ENCODE results near the gene LRP1. TPM values are rescaled to one million over a fixed set of nuclear protein-coding genes. Genes with fewer than 3 reads are reported as not detected.

The LRP1 gene
- total RNA-seq, 3 donors from 2014 or later (not counting 1 experiment from before 2014, with no cell fraction given) = 6.7 to 13.1 (median 9.5) TPM

DNA sequence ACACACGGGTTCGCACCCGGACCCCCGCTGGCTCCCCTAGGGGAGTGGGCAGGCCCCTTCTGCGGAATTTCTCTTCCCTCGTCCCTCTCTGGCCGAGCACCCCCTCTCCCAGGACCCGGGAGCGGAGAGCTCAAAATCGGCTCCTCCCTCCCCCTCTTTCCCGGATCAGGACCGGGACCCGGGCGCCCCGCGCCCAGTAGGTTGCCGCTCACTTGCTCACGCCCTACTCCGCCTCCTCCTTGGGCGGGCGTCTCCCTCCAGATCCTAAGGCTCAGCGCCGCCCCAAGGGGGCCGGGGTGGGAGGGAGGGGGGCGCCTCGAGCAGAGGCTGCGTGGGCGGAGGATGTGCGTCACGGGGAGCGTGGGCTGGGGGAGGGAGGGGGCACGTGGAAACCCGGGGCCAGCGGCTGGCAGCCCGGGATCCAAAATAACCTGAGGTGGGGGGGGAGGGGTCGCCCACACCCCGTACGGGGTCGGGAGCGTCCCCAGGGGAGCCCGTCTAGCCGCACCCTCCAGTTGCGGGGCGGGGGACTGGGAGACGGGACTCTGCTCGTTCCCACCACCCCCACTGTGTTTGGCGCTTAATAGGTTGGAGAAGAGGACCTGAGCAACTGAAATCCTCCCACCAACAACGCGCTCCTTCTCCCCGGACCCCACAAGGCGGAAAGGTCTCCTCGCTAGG, 41.1 kb upstream of the LRP1 start:
- peak overlapping the region; percentile 100 for H3K27ac ChIP-seq (ENCODE audit: low read length)
- no peak for TF ChIP-seq CTCF (IDR thresholded peaks at IDR 0.05)
- H3K4me1 Mint-ChIP-seq = peaks cover 23 to 37% of the 10 kb centered on the region in 2 donors
- no peaks in the 10 kb centered on the region for H3K27me3 Mint-ChIP-seq (ENCODE audit: low read depth in 2 of 2)
- no peaks in the 10 kb centered on the region for H3K9me3 Mint-ChIP-seq
- WGBS (ENCODE audit: insufficient coverage) = under 1% methylated on average over 47 of the region's 52 CpGs
- peak overlapping the region; percentile 96 for H3K4me3 Mint-ChIP-seq
- H3K36me3 ChIP-seq (ENCODE audit: control insufficient read depth, insufficient read depth, low read length) = peaks cover 1% of the 10 kb centered on the region
- no peaks in the 10 kb centered on the region for H3K36me3 Mint-ChIP-seq
- ATAC-seq = peak; percentile 48 to 72 (median 55)
- peak; percentile 75 to 96 for DNase-seq
- peak overlapping the region; percentile 71 for H3K4me3 ChIP-seq (ENCODE audit: low read length)
- H3K27me3 ChIP-seq (ENCODE audit: control insufficient read depth, insufficient read depth, low read length) = no peaks in the 10 kb centered on the region
- H3K9me3 ChIP-seq (ENCODE audit: control insufficient read depth, insufficient read depth, low read length) = no peaks in the 10 kb centered on the region
- intact Hi-C loops (cut with micrococcal nuclease) = loop anchor here (2.0 kb wide), 1 partner anchor 26 kb away; no protein-coding TSS in a partner anchor
- peak overlapping the region; percentile 92 to 95 for H3K27ac Mint-ChIP-seq
- peaks cover 40% of the 10 kb centered on the region for H3K4me1 ChIP-seq (ENCODE audit: control insufficient read depth, insufficient read depth, low read length)

DNA sequence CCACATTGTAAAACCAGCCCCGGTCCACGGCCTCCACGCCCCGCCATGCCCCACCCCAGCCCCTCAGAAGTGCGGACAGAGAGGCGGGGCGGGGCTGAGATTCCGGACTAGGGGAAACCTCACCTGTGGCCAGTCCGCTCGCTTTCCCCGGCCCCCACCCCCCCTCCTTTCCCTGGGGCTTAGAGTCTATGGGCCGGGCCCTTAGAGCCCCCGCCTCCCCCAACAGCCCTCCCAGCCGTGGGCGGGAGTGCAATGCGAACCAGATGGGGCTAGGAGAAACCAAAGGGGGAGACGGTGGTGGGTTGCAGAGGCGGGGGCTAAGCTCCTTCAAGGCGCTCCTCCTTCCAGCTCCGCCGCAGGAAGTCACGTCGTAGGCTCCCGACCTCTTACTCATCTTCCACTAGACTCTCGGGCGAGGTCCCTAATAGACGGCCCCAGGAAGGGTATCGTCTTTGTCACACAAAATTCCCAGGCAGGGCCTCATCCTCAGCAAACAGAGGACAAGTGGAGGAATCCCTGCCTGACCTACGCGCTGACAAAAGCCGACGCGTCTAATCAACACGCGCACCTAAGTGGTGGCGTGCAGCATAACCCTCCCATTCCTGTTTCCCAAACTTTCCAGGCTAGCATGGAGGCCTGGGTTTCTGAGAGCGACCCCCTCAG, 40.5 kb upstream of the LRP1 start:
- WGBS (ENCODE audit: insufficient coverage) = under 1% methylated on average over 35 of the region's 37 CpGs
- Mint-ChIP-seq H3K27ac (peak overlapping the region; percentile 92 to 95), H3K4me1 (peaks cover 23 to 37% of the 10 kb centered on the region in 2 donors), H3K4me3 (peak overlapping the region; percentile 90), H3K9me3 (no peaks in the 10 kb centered on the region), H3K27me3 (ENCODE audit: low read depth in 2 of 2) (no peaks in the 10 kb centered on the region), H3K36me3 (no peaks in the 10 kb centered on the region)
- H3K4me3 ChIP-seq (ENCODE audit: low read length) = peak overlapping the region; percentile 71
- H3K27me3 ChIP-seq (ENCODE audit: control insufficient read depth, insufficient read depth, low read length) = no peaks in the 10 kb centered on the region
- ATAC-seq (peak; percentile 27 to 37 (median 33)), DNase-seq (peak; percentile 48 to 86)
- peaks cover 1% of the 10 kb centered on the region for H3K36me3 ChIP-seq (ENCODE audit: control insufficient read depth, insufficient read depth, low read length)
- intact Hi-C loops (cut with micrococcal nuclease) = loop anchor here (1.0 to 2.0 kb wide), 2 partner anchors 9 to 25 kb away; no protein-coding TSS in a partner anchor
- no peak for TF ChIP-seq CTCF (IDR thresholded peaks at IDR 0.05)
- H3K4me1 ChIP-seq (ENCODE audit: control insufficient read depth, insufficient read depth, low read length) = peaks cover 40% of the 10 kb centered on the region
- H3K27ac ChIP-seq (ENCODE audit: low read length) = peak overlapping the region; percentile 100
- H3K9me3 ChIP-seq (ENCODE audit: control insufficient read depth, insufficient read depth, low read length) = no peaks in the 10 kb centered on the region

- ATAC-seq (peak; percentile 73 to 90 (median 81)), DNase-seq (peak; percentile 84 to 97)
- WGBS (ENCODE audit: insufficient coverage) = 0% methylated on average over 73 of the region's 91 CpGs
- H3K36me3 Mint-ChIP-seq = no peaks in the 10 kb centered on the region
- H3K27ac Mint-ChIP-seq = peak within 1 kb of the TSS; percentile 92 to 95
- Histone ChIP-seq H3K4me1 (ENCODE audit: control insufficient read depth, insufficient read depth, low read length) (peaks cover 45% of the 10 kb centered on the region), H3K27ac (ENCODE audit: low read length) (peak within 1 kb of the TSS; percentile 100), H3K36me3 (ENCODE audit: control insufficient read depth, insufficient read depth, low read length) (peaks cover 1% of the 10 kb centered on the region), H3K4me3 (ENCODE audit: low read length) (peak within 1 kb of the TSS; percentile 71), H3K9me3 (ENCODE audit: control insufficient read depth, insufficient read depth, low read length) (no peaks in the 10 kb centered on the region), H3K27me3 (ENCODE audit: control insufficient read depth, insufficient read depth, low read length) (no peaks in the 10 kb centered on the region)
- no peaks in the 10 kb centered on the region for H3K9me3 Mint-ChIP-seq
- intact Hi-C loops (cut with micrococcal nuclease) = loop anchor here (1.0 kb wide), 1 partner anchor 9 kb away; no protein-coding TSS in a partner anchor
- TF ChIP-seq CTCF (IDR thresholded peaks at IDR 0.05) = no peak
- peaks cover 25 to 42% of the 10 kb centered on the region in 2 donors for H3K4me1 Mint-ChIP-seq
- peak within 1 kb of the TSS; percentile 90 for H3K4me3 Mint-ChIP-seq
- H3K27me3 Mint-ChIP-seq (ENCODE audit: low read depth in 2 of 2) = no peaks in the 10 kb centered on the region
Measured at GRCh38 chr12:57088354-57089270, 39.7 kb upstream of the LRP1 start, which contains the start of gene NAB2. TSS of gene NAB2 (plus strand) at chr12:57089114. CDS start at chr12:57089272, 158 bp downstream.
